Ishikawa (cell line): ENCODE measurements around the gene LIMK1.

Source experiments
- CREB1 ChIP-seq: IDR thresholded peaks from 2 replicates; pipeline ENCODE4 v1.6.1; 2012; ENCODE audit warnings: low read depth
- EP300 ChIP-seq: IDR thresholded peaks from 2 replicates; pipeline ENCODE4 v1.6.1; 2012; ENCODE audit warnings: borderline replicate concordance
- RAD21 ChIP-seq: IDR thresholded peaks from 2 replicates; pipeline ENCODE4 v1.6.1; 2012; ENCODE audit warnings: low read depth
- TAF1 ChIP-seq: IDR thresholded peaks from 2 replicates; pipeline ENCODE4 v1.6.1; 2012; ENCODE audit warnings: low read depth, mild to moderate bottlenecking
- TEAD4 ChIP-seq: IDR thresholded peaks from 2 replicates; pipeline ENCODE4 v1.6.1; 2012
- YY1 ChIP-seq: IDR thresholded peaks from 2 replicates; pipeline ENCODE4 v1.6.1; 2012; ENCODE audit warnings: low read depth

GRCh38 chr7:74064696-74065095, 18.9 kb upstream of the LIMK1 start:
- no peak for TF ChIP-seq TEAD4
- TF ChIP-seq RAD21, result no peak
- no peak for TF ChIP-seq TAF1
- TF ChIP-seq CREB1, result no peak
- TF ChIP-seq EP300, result no peak
- no peak for TF ChIP-seq YY1
